GM21526 (cell line): ENCODE measurements around the gene PSMB9.
A peak's percentile ranks its signal among the peaks of the same experiment; 100 is the strongest.
"Not testable (repeated sequence)": the region's sequence is repeated elsewhere in the genome, so short reads cannot be mapped to it uniquely, and the experiment has no call there.

Source experiments
- ATAC-seq: cut with Tn5 transposase; IDR thresholded peaks from one replicate; pipeline ENCODE4 v1.9.1; 2021; ENCODE audit warnings: moderate library complexity; ENCODE audit not compliant: unreplicated experiment, low FRiP score

Gene PSMB9

DNA sequence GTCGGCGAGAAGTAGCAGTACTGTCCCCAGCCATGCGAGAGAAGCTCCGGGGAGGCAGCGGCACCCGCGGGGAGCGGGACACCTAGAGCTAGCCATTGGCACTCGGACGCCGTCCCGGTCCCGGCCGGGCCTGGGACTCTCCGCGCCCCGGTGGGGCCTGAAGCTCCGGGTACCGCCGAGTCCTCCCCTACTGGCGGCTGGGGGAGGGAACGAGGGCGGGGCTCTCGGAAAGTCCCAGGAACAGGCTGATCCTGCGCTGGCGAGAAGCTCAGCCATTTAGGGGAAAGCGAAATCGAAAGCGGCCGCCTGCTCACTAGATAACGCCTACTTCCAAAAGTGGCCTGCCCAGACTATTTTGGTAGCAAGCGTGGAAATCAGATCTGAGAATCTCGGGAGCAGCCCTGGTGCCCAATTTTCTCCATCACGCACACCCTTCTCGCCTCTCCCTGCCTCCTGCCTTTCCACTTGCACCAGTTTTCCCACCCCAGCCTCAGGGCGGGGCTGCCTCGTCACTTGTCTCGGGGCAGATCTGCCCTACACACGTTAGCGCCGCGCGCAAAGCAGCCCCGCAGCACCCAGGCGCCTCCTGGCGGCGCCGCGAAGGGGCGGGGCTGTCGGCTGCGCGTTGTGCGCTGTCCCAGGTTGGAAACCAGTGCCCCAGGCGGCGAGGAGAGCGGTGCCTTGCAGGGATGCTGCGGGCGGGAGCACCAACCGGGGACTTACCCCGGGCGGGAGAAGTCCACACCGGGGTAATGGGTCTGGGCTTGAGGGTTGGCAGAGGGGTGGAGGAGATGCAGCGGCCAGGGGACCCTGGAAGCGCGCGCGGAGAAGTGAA, at the start of gene PSMB9, which contains the start of gene TAP1:
TSS of gene PSMB9 (plus strand) at position 652 of the 835 bp plus-strand sequence. CDS start at position 690, 38 bp downstream.
TSS of gene TAP1 (minus strand) at position 164 of the 835 bp plus-strand sequence. CDS start at position 96, 68 bp downstream.
- peak; percentile 70 for ATAC-seq

DNA sequence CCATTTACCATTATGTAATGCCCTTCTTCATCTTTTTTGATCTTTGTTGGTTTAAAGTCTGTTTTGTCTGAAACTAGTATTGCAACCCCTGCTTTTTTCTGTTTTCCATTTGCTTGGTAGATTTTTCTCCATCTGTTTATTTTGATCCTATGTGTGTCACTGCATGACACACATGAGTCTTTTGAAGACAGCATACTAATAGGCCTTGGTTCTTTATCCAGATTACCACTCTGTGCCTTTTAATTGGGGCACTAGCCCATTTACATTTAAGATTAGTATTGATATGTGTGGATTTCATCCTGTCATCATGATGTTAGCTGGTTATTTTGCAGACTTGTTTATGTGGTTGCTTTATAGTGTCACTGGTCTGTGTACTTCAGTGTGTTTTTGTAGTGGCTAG, 48.6 kb upstream of the PSMB9 start:
- not testable (repeated sequence) for ATAC-seq

DNA sequence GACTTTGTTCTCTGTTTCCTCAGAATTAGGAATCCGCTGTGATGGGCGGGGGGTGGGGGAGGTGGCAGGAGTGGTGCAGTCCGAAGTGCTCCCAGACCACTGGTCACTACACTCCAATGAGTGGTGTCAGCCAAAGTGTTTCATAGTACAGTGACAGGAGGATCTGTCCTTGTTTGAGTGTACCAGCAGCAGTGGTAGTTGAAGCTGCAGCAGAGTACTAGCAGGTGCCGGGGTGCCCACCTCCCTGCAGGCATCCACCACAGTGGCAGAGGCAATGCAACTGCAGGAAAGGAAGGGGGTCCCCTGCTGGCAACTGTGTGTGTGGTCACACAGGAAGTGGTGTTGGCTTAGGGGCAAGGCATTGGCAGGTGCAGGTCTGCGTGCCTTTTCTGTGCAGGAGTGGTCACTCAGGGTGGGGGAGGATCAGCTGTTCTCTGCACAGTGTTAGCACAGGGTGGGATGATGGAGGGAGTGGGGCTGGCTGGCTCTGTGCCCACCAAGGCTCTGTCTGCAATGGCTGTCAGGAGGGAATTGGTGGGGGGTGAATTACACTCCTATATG, 46.9 kb upstream of the PSMB9 start:
- ATAC-seq = no peak

DNA sequence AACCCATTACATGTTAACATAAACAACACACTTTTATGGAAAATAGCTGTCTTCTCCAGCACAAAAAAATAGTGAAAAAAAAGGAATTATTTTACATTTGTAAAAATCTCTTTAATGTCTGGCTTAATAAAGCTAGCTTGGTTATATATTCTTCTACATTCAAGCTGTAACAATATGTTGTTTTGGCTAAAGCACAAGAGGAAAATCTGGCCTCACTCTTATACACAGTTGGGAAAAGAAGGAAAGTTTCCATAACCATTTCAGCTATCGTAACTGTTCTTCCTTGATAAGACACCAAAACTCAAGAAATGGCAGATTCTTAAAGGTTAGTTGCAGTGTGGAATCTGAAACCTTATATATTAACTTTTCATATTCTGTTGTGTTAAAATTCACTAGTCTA, 44.8 kb upstream of the PSMB9 start:
- no peak for ATAC-seq

DNA sequence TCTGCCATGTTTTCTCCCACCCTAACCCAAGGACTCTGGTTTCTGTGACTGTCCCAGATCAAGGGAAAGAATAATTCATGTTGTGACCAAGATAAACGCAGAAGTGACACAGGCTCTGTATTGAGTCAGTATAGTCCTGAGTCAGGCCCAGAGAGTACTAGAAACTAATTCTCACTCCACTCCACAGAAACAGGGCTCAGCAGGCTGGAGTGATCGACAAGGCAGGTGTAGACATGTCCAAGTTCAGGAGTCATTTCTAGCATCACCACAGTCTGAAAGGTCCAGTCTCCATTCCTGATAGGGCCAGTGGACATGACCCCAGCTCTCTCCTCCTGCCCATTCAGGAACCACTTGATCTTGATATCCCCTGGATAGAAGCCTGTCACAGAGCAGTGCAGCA, 39.8 kb upstream of the PSMB9 start:
- ATAC-seq = no peak

DNA sequence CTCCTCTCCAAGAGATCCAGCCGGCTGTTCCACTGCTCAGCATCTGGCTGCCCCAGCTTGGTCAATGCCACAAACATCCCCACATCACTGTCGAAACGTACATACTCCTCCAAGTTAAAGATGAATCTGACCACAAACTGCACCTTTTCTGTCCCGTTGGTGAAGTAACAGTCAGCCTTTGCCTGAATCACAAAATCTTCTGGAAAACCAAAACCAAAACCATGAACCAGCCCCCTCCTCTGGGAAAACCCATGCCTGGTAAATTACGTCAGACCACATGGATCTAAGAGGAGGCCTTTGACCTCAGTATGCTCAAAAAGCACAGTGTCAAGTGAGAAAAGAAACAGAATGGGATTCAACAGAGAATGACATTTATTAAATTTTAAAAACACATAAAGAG, 38.9 kb upstream of the PSMB9 start:
- no peak for ATAC-seq

DNA sequence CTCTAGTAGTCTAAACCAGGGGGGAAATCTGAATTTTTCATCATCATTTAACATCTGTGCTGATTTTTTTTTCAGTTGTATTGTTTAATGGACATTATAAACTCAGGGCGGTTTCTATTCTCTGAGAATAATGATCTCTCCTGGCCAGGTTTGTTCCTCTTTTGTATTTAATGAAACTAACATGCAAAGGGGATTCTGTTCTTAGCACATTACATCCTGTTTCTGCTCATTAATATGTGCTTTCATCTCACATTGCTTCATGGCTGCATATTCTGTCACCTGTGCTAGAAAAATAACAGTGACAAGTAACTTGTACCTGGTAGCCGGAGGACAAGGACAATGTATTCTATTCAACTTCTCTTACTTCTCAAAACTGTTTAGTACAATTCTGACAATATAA, 38.0 kb upstream of the PSMB9 start:
- ATAC-seq = peak; percentile 46

DNA sequence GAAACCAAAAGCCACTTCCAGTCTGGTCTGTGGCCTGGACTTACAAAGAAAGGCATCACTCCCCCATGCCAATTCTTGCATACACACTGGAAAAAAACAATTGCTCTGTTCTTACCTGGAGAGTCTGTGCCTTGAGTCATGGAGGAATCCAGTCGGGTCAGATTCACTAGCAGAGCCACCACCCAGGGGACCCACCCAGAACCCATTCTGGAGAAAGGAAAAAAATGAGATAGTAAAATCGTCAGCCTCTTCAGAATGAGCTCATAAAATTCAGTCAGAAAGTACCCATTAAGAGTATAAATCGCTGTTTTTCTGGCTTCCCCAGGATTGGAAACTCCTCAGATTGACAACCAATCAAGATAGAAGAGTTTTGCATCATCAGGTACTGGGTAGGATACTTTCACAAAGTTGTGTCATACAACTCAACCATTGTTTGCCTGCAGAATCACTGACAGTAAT, 37.2 kb upstream of the PSMB9 start, which contains the start of gene HLA-DOB:
TSS of gene HLA-DOB (minus strand) at position 257 of the 459 bp plus-strand sequence. CDS start at position 206, 51 bp downstream.
- ATAC-seq = no peak

DNA sequence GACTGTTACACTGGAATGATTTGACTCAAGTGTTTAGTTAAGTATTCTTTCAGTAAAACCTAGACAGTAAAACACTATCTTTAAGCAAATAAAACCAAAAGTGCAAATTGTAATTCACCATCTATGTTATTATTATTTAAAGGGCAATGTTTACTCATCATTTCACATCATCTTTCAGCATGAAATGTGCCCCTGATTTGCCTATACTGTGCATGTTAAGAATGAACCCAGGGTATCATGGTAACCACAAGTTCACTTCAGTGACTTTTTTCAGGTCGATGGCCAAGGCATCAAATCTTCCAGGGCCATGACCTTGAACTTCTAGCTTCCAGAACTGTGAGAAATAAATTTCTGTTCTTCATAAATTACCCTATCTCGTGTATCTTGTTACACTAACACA, 35.1 kb upstream of the PSMB9 start:
- ATAC-seq = no peak

DNA sequence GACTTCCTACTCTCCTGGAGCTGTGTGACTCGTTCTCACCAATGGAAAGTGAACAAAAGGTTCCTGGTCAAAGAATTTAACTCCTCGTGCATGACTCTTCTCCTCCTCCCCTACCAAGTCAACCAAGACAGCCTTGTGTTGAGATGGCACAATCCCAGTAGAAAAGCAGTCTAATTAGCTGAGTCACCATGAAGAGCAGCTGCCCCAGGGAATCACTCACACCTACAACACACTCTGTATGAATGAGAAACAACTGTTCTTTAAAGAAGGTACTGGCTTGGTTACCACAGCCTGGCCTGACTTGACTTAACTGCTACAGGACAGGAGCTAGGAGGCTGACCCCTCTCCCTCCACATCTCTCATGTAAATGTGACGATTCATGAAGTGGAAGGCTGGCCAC, 34.3 kb upstream of the PSMB9 start:
- no peak for ATAC-seq

DNA sequence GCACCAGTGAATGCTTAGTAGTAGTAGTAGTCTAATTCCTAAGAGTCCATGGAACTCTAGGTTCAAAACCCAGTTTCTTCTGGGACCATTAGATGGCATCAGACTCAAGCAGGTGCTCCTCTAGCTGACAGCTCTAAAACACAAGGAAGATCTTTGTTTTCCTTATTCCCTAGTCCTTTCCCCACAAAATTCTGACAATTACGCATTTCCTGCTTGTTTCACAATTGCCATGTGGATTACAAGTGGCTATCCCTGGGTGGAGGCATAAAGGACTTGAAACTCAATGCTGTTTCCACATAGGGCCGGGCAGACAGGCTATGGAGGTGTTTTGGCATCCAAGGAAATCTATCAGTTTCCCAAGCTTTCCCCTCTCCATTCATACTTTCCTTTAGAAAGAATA, 28.0 kb upstream of the PSMB9 start:
- no peak for ATAC-seq

DNA sequence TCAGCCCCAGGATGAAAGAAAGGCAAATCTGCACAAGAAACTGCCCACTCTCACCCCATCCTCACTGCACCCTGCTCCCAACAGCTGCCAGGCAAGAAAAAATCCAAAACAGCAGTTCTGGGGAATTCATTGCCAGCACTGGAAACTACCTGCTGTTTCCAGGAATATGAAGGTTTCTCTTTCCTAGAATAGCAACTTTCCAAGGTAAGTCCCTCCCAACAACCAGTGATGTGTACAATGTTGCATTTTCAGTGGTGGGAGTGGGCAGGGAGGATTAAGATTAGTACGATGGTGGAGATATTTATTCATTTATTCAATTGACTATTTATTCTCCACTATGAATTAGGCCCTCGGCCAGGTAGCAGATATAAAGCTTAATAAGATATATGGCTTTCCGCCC, 27.0 kb upstream of the PSMB9 start:
- ATAC-seq = no peak

DNA sequence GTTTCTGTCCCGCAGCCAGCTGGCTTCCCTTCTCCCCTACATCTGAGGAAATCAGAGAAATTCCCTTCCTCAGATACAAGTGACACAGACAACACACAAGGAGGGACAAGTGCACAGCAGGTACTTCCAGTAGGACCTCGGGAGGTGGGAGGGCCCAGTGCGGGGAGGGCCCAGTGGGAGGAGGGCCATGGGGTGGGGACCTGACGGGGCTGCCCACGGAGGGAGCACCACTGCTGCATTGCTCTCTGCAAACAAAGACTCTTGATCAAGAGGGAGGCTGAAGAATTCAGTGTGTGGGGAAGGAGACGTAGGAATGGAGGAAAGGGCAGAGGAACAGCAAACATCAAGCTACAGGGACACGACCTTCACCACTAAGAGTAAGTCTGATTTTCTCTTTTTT, 24.5 kb upstream of the PSMB9 start:
- no peak for ATAC-seq

DNA sequence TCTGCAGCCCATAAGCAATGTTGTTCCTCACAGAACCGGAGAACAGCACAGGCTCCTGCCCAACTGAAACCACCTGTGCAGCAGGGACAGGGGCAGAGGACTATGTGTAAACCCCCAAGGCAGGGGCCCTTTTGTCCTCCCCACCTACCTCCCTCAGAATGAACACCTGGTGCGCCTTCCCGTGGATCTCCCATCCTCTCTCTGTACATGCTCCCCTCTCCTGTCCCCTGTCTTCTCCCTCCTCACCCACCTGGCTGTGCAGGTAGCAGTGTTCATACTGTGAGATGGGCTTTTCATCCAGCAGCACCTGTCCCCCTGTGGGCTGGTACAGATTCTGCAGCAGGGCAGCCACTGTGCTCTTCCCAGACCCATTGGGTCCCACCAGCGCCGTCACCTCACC, 24.0 kb upstream of the PSMB9 start:
- no peak for ATAC-seq

DNA sequence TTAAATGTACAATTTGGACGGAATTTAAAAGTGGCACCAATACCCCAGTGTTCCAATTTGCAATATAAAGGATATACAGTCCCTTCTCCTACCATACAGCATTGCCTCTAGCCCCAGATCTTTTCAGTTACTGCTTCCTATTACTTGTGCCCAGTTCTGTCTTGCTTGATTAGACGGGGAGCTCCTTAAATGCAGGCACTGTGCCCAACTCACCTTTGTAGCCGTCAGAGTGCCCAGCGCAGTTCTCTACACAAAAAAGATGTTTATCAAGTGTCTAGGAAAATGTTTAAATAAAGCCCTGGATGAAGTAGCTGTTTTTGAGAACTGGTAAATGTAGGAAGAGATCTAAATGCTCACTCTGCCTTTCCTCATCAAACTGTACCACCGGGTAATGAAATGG, 23.1 kb upstream of the PSMB9 start:
- no peak for ATAC-seq

DNA sequence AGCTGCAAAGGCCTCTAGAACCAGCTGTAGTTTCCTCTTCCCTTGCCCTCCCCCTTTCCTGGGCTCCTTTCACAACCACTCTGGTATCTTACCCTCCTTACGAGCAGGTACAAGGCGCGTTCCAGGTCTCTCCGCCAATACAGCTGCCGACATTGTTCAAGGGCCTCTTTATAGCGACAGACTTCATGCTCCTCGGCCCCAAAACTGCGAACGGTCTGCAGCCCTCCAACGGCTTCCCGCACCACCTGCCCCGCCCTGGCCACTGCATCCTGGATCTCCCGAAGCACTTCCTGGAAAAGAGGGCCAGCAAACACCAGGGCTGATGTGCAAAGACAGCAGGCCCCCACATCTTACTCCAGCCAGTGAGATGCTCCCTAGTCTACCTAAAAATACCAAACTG, 21.5 kb upstream of the PSMB9 start:
- ATAC-seq = no peak

DNA sequence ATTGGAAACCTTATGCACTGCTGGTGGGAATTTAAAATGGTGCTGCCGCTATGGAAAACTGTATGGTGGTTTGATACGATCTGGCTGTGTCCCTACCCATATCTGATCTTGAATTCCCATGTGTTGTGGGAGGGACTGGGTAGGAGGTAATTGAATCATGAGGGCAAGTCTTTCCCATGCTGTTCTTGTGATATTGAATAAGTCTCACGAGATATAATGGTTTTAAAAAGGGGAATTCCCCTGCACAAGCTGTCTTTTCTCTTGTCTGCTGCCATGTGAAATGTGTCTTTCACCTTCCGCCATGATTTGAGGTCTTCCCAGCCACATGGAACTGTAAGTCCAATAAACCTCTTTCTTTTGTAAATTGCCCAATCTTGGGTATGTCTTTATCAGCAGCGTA, 20.3 kb upstream of the PSMB9 start:
- ATAC-seq = no peak

DNA sequence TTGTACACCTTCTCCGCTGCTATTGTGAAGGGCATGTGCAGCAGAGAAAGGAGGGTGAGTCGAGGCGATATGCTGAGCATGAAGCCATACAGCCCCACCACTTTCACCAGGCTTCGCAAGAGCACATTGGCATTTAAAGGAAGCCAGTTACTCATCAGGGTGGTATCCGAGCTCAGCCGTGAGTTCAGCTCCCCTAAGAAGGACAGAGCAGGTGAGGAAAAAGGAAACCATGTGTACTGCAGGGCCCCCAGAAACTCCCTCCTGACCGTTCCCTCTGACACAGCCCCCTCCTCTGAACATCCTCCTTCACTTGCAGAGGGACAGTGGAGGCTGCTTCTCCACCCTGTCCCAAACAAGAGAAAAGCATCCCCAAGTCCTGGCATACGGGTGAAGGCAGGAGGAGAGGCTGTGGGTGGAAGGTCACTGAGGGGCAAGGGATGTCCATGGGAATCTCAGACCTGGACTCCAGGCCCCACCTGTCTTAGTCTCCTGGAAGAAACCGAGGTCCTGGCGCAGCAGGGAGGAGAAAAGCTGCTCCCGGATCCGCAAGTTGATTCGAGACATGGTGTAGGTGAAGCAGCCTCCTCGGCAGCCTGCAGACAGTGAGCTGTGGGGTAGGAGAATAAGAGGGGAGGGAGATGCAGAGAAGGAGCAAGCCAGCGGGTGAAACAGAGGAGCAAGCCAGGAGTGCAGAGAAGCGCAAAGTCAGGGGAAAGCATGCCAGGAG, 18.7 kb upstream of the PSMB9 start:
- no peak for ATAC-seq

DNA sequence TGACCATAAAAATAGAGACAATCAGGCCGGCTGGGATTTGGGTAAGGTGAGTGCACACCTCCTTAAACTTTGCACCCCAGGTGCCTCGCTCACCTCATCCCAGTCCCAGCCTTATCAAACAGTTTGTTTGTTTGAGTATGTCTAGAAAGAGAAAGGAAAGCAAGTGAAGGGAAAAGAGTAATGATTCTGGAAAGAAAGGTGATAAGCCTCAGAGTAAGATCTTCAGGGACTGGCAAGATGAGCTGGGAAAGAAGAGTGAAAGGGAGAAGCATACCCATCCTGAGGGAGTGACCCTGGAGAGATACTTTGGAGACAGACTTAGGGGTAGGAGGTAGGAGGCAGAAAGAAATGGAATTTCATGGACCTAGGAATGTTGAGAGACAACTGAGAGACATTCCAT, 17.1 kb upstream of the PSMB9 start:
- no peak for ATAC-seq

DNA sequence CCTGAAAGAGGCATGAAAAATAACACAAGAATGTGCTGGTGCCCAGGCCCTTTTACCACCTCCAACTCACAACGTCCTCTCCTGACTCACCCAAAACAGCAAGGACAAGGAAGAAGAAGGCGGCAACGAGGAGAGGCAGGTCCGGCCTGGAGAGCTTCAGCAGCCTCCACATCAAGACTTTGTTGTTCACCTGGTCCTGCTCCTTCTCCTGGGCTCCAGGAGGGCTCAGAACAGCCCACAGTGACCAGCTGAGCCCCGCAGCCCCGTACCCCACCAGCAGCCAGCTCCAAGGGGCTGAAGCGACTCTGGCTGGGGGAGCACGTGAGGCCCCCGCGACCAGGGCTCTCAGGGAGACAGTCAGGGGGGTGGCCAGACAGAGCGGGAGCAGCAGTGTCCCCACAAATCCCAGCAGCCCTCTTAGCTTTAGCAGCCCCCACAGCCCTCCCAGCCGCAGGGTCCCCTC, 16.3 kb upstream of the PSMB9 start:
- ATAC-seq = no peak
